K562 (cell line): ENCODE results near the gene WNK1. TPM values are rescaled to one million over a fixed set of nuclear protein-coding genes. Genes with fewer than 3 reads are reported as not detected.

Source experiments
- ATAC-seq: fragments of 200-7000 bp; cut with Tn5 transposase; 3 replicates; pipeline ENCODE4 v1.9.1; 2020; ENCODE audit warnings: moderate library complexity
- BruUV-seq: library from RNA; stranded (reverse); fragments of 400-500 nt; replicated peaks from 2 replicates; lab custom pipeline; 2021; lab: Mats Ljungman, UMichigan
- CTCF ChIA-PET: fragments of 300-600 bp; formaldehyde crosslinking; extraction: SDS; loops from one replicate; lab custom pipeline; 2021; ENCODE audit warnings: low intra/inter-chr PET ratio; lab: Yijun Ruan, JAX
- POLR2A ChIA-PET: fragments of 300-600, 350-650 bp; sonication (Branson Sonifier 250); formaldehyde crosslinking; extraction: SDS; loops from one replicate; lab custom pipeline; 2021; ENCODE audit warnings: antibody characterized with exemption, inconsistent platforms; lab: Yijun Ruan, JAX
- DNase-seq, 4 experiments: peaks; one replicate each; pipeline versions ENCODE4 v3.0.0 to v3.0.0-alpha.2; 2011 to 2018; ENCODE audit warnings: low spot score in 3 of 4, mixed read lengths in 3 of 4; ENCODE audit errors: extremely low read depth in 1 of 4
- FAIRE-seq: peaks from 2 replicates; lab custom pipeline; 2011; peaks lifted over from hg19 to GRCh38; lab: Jason Lieb, UNC
- H2AFZ ChIP-seq: 2 replicates; pipeline ENCODE4 v1.6.0; 2011; ENCODE audit warnings: low read depth, low read length, control low read depth, inconsistent platforms
- H3K27ac ChIP-seq: fragments of 200-600 bp; 3 replicates; pipeline ENCODE4 v1.8.0; 2011; ENCODE audit warnings: low read depth, mild to moderate bottlenecking, control low read depth, inconsistent platforms, low read length, moderate library complexity, mixed read lengths; ENCODE audit errors: extremely low read depth
- H3K27me3 ChIP-seq, 2 experiments: fragments of 300-600 bp in 1 of 2; 2 replicates in 1 of 2; 3 replicates in 1 of 2; pipeline versions ENCODE4 v1.6.0 to v1.8.0; 2011; ENCODE audit warnings: inconsistent platforms in 2 of 2, low read length in 2 of 2, mild to moderate bottlenecking in 1 of 2, mixed read lengths in 1 of 2, moderate library complexity in 1 of 2; ENCODE audit not compliant: control insufficient read depth in 2 of 2, insufficient read depth in 2 of 2
- H3K36me3 ChIP-seq: fragments of 300-600 bp; 3 replicates; pipeline ENCODE4 v1.8.0; 2011; ENCODE audit warnings: mild to moderate bottlenecking, low read length, inconsistent platforms; ENCODE audit not compliant: control insufficient read depth, insufficient read depth
- H3K4me1 ChIP-seq, 2 experiments: fragments of 200-600 bp in 1 of 2; replicated peaks in 1 of 2; 2 replicates in 1 of 2; 3 replicates in 1 of 2; pipeline versions ENCODE4 v1.5.1 to v1.8.0; 2011; ENCODE audit warnings: inconsistent platforms in 2 of 2, low read length in 2 of 2, mild to moderate bottlenecking in 1 of 2, mixed read lengths in 1 of 2, moderate library complexity in 1 of 2; ENCODE audit not compliant: control insufficient read depth in 2 of 2, insufficient read depth in 2 of 2
- H3K4me2 ChIP-seq: 2 replicates; pipeline ENCODE4 v1.6.1; 2011; ENCODE audit warnings: low read length, control low read depth, inconsistent platforms, mixed read lengths; ENCODE audit not compliant: insufficient read depth
- H3K4me3 ChIP-seq: fragments of 200-600 bp; sonication (generic), shearing (Covaris generic); 2 replicates; pipeline ENCODE4 v1.5.1; 2016; ENCODE audit warnings: control low read depth, inconsistent platforms
- H3K79me2 ChIP-seq: fragments of 200-600 bp; 3 replicates; pipeline ENCODE4 v1.8.0; 2011; ENCODE audit warnings: low read length, inconsistent platforms; ENCODE audit not compliant: control insufficient read depth, insufficient read depth
- H3K9ac ChIP-seq, 2 experiments: 2 replicates each; pipeline versions ENCODE4 v1.6.0 to v1.6.1; 2011; ENCODE audit warnings: low read depth in 2 of 2, low read length in 2 of 2, control low read depth in 1 of 2, inconsistent platforms in 1 of 2, mild to moderate bottlenecking in 1 of 2, mixed read lengths in 1 of 2; ENCODE audit not compliant: insufficient read depth in 1 of 2
- H3K9me1 ChIP-seq: one replicate; pipeline ENCODE4 v1.6.0; 2011; ENCODE audit warnings: inconsistent platforms, mild to moderate bottlenecking, low read length, moderate library complexity; ENCODE audit not compliant: control insufficient read depth, insufficient read depth
- H3K9me3 ChIP-seq: replicated peaks from 2 replicates; pipeline ENCODE4 v1.5.1; 2011; ENCODE audit warnings: low read depth, low read length, inconsistent platforms; ENCODE audit not compliant: control insufficient read depth, insufficient read depth
- H4K20me1 ChIP-seq: replicated peaks from 2 replicates; pipeline ENCODE4 v1.6.1; 2011; ENCODE audit warnings: low read length, inconsistent platforms, mixed read lengths; ENCODE audit not compliant: control insufficient read depth, insufficient read depth
- ARID1B ChIP-seq: fragments of 450-650 bp; IDR thresholded peaks from 2 replicates; pipeline ENCODE4 v1.6.1; 2016; ENCODE audit warnings: antibody characterized with exemption, mild to moderate bottlenecking, inconsistent platforms
- FOXP4 ChIP-seq: sonication (generic); formaldehyde crosslinking; IDR thresholded peaks from 2 replicates; pipeline ENCODE4 v1.8.0; 2022; ENCODE audit warnings: mild to moderate bottlenecking, missing genetic modification reagents, borderline replicate concordance
- FUS ChIP-seq: fragments of 200-400 bp; formaldehyde crosslinking; optimal IDR thresholded peaks from 2 replicates; pipeline ENCODE3; 2017; ENCODE audit warnings: low read depth, low read length
- GATAD2A ChIP-seq: fragments of 450-650 bp; IDR thresholded peaks from 2 replicates; pipeline ENCODE4 v1.6.1; 2017
- HIVEP1 ChIP-seq: fragments of 250-450 bp; sonication (Bioruptor Pico); IDR thresholded peaks from 2 replicates; pipeline ENCODE4 v1.4.0; 2020; ENCODE audit warnings: mild to moderate bottlenecking
- HMG20B ChIP-seq: fragments of 250-450 bp; sonication (Bioruptor Pico); IDR thresholded peaks from 2 replicates; pipeline ENCODE4 v1.5.0; 2021; ENCODE audit warnings: mild to moderate bottlenecking
- NCOR1 ChIP-seq: fragments of 450-650 bp; IDR thresholded peaks from 2 replicates; pipeline ENCODE4 v1.6.1; 2016; ENCODE audit warnings: mild to moderate bottlenecking, moderate library complexity
- REST ChIP-seq, 2 experiments: fragments of 450-650 bp; formaldehyde crosslinking in 1 of 2; IDR thresholded peaks; 2 replicates each; pipeline versions ENCODE4 v1.4.0 to v1.6.1; 2014 to 2020; ENCODE audit warnings: mild to moderate bottlenecking in 2 of 2, borderline replicate concordance in 1 of 2, low read depth in 1 of 2
- TEAD4 ChIP-seq, 2 experiments: sonication (generic) in 1 of 2; formaldehyde crosslinking in 1 of 2; IDR thresholded peaks; 2 replicates each; pipeline versions ENCODE4 v1.6.1 to v1.8.0; 2012 to 2022; ENCODE audit warnings: borderline replicate concordance in 1 of 2, inconsistent platforms in 1 of 2, low read length in 1 of 2, mild to moderate bottlenecking in 1 of 2, missing genetic modification reagents in 1 of 2
- ZNF232 ChIP-seq: sonication (generic); formaldehyde crosslinking; IDR thresholded peaks from 2 replicates; pipeline ENCODE4 v1.8.0; 2022; ENCODE audit warnings: mild to moderate bottlenecking, missing genetic modification reagents
- in situ Hi-C: fragments of 300-500 bp; cut with MboI; formaldehyde crosslinking; loops from 4 replicates; pipeline ENCODE4 v1.15.0; 2018; ENCODE audit warnings: inconsistent platforms, mixed read lengths
- intact Hi-C: fragments of 100-400 bp; cut with micrococcal nuclease; formaldehyde crosslinking; loops from 2 replicates; pipeline ENCODE4 v1.14.2; 2022
- polyA plus RNA-seq, 8 experiments: library from polyadenylated mRNA; depleted of rRNA in 4 of 8; stranded (reverse) in 5 of 8; unstranded in 3 of 8; fragments of >200 nt; fragmentation: Nextera tagmentation in 2 of 8; fragmentation: Illumina TruSeq in 1 of 8; extraction: Ambion mirVana in 2 of 8; extraction: Trizol in 1 of 8; gene quantifications; 2 replicates each; pipeline versions ENCODE4 v1.2.1 to v1.2.3, GENCODE V29; 2011 to 2014; ENCODE audit warnings: inconsistent platforms in 1 of 8, missing spikeins in 1 of 8
- total RNA-seq, 7 experiments: library from RNA; depleted of rRNA in 6 of 7; stranded (reverse); fragments of >200 nt in 6 of 7; fragmentation: Illumina TruSeq in 2 of 7; extraction: Trizol in 2 of 7; gene quantifications; 2 replicates each; pipeline versions ENCODE4 v1.2.1 to v1.2.3, GENCODE V29; 2011 to 2021; ENCODE audit warnings: low replicate concordance in 1 of 7

WNK1 gene
- total and polyA plus RNA-seq, 9 of the 15 experiments (the other 6 are each of a cell fraction or from before 2014, with no cell fraction given): 4.3 to 73.9 (median 31.0) TPM

- no peak for FAIRE-seq
- in situ Hi-C loops (no loop called here), intact Hi-C loops (no loop called here)
- TF ChIP-seq FOXP4 (CRISPR knock-in tag): no peak
- no peak for TF ChIP-seq NCOR1
- no peak for TF ChIP-seq GATAD2A
- no peak for TF ChIP-seq HIVEP1 (CRISPR knock-in tag)
- TF ChIP-seq TEAD4 (IDR thresholded peaks at IDR 0.05; ENCODE audit: low read length): no peak
- no peak for TF ChIP-seq TEAD4 (CRISPR knock-in tag; IDR thresholded peaks at IDR 0.05; ENCODE audit: borderline replicate concordance)
- no peak for TF ChIP-seq REST (IDR thresholded peaks at IDR 0.05; ENCODE audit: borderline replicate concordance)
- TF ChIP-seq REST (CRISPR knock-in tag; IDR thresholded peaks at IDR 0.05; ENCODE audit: low read depth): no peak
- TF ChIP-seq HMG20B (CRISPR knock-in tag): no peak
- TF ChIP-seq FUS: no peak
- TF ChIP-seq ARID1B: no peak
- no peak for TF ChIP-seq ZNF232 (CRISPR knock-in tag)
Measured at GRCh38 chr12:800401-800800, 48.0 kb downstream of the WNK1 start.

More at GRCh38 chr12:800401-800800, 48.0 kb downstream of the WNK1 start:
- no TSS peak for BruUV-seq
- H3K9me1 ChIP-seq: no peaks in the 10 kb centered on the region
- ATAC-seq: no peak
- no peaks in the 10 kb centered on the region for H3K27me3 ChIP-seq
- DNase-seq: no peak
- peaks cover 3% of the 10 kb centered on the region; the same call in 1 of the 2 replicates for H4K20me1 ChIP-seq
- H3K36me3 ChIP-seq: no peaks in the 10 kb centered on the region
- H3K4me1 ChIP-seq: peaks cover 0 to 16% of the 10 kb centered on the region in 2 experiments; a peak in 2 of 5 replicates
- H3K4me3 ChIP-seq: no peak overlapping the region
- H3K79me2 ChIP-seq: peaks cover 96% of the 10 kb centered on the region
- H3K9ac ChIP-seq: no peak overlapping the region
- H3K27ac ChIP-seq: no peak overlapping the region
- no peaks in the 10 kb centered on the region for H3K9me3 ChIP-seq
- CTCF ChIA-PET: no interaction called here
- POLR2A ChIA-PET: interaction anchor here (1.4 kb wide), 1 partner anchor 9 kb away, joined by 3 read pairs; no protein-coding TSS in a partner anchor
- H2AFZ ChIP-seq: no peak overlapping the region
- no peak overlapping the region for H3K4me2 ChIP-seq
